ENCODE data around the gene TRAPPC8. TPM values are rescaled to one million over a fixed set of nuclear protein-coding genes. Genes with fewer than 3 reads are reported as not detected.
"Not testable (repeated sequence)": the region's sequence is repeated elsewhere in the genome, so short reads cannot be mapped to it uniquely, and the experiment has no call there.

Gene TRAPPC8
- total RNA-seq, 6 experiments from 2014 or later: 25.7 to 37.3 (median 29.5) TPM

DNA sequence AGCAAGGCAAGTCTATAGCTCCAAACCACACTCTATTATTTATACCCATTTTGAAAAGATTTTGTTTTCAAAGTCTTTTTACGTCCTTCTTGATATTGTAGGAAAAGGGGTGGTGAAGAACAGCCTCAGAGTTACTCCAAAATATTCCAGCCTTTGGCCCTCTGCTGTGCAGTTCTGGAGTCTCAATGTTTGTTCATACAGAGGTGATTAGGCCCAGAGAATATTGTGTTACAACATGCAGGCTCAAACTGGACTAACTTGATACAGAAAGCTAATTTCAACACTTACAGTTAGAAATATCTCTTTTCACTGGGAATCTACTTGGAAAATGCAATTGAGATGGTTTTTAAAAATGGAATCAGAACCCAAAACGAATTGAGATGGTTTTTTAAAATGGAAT, 141.8 kb downstream of the TRAPPC8 start:
- Histone ChIP-seq H3K4me1 (peaks cover 0 to 24% (median 5%) of the 10 kb centered on the region in 4 donors), H3K27me3 (no peaks in the 10 kb centered on the region), H3K27ac (peak overlapping the region in 2 of 3 donors; percentile 45 to 56), H3K4me3 (no peak overlapping the region), H3K9me3 (no peaks in the 10 kb centered on the region), H3K36me3 (no peaks in the 10 kb centered on the region)
- intact Hi-C loops (cut with DNase I): loop anchor here in 1 of 2 donors (10.0 kb wide), 1 partner anchor 56 kb away; no protein-coding TSS in a partner anchor
- WGBS (ENCODE audit: insufficient coverage, low coverage, low lambda C conversion rate, missing lambda C conversion rate): 31% methylated on average over 2 of the region's 2 CpGs
- peak; percentile 93 to 96 (median 94) for ATAC-seq
- DNase-seq: no peak
- no peak for TF ChIP-seq POLR2A (IDR thresholded peaks at IDR 0.05)
- TF ChIP-seq, protein P1, sequence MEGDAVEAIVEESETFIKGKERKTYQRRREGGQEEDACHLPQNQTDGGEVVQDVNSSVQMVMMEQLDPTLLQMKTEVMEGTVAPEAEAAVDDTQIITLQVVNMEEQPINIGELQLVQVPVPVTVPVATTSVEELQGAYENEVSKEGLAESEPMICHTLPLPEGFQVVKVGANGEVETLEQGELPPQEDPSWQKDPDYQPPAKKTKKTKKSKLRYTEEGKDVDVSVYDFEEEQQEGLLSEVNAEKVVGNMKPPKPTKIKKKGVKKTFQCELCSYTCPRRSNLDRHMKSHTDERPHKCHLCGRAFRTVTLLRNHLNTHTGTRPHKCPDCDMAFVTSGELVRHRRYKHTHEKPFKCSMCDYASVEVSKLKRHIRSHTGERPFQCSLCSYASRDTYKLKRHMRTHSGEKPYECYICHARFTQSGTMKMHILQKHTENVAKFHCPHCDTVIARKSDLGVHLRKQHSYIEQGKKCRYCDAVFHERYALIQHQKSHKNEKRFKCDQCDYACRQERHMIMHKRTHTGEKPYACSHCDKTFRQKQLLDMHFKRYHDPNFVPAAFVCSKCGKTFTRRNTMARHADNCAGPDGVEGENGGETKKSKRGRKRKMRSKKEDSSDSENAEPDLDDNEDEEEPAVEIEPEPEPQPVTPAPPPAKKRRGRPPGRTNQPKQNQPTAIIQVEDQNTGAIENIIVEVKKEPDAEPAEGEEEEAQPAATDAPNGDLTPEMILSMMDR (IDR thresholded peaks at IDR 0.05): peak in 1 of 4 donors; percentile 13

DNA sequence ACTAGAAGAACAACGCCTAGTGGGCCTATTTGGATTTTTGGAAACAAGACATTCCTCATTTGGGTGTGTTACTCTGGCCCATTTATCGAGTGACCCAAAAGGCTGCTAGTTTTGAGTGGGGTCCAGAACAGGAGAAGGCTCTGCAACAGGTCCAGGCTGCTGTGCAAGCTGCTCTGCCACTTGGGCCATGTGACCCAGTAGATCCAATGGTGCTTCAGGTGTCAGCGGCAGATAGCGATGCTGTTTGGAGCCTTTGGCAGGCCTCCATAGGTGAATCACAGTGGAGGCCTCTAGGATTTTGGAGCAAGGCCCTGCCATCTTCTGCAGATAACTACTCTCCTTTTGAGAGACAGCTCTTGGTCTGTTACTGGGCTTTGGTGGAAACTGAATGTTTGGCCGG, 143.7 kb downstream of the TRAPPC8 start:
- DNase-seq; intact Hi-C loops (cut with DNase I); H3K9me3 ChIP-seq; H3K4me3 ChIP-seq; H3K27me3 ChIP-seq; H3K36me3 ChIP-seq; ATAC-seq: not testable (repeated sequence)
- no CpG with 5 or more reads among the region's 5 CpGs for WGBS (ENCODE audit: insufficient coverage, low coverage, low lambda C conversion rate, missing lambda C conversion rate)
- Histone ChIP-seq H3K4me1 (peaks cover 0 to 24% (median 5%) of the 10 kb centered on the region in 4 donors), H3K27ac (peak overlapping the region in 1 of 3 donors; percentile 66)

DNA sequence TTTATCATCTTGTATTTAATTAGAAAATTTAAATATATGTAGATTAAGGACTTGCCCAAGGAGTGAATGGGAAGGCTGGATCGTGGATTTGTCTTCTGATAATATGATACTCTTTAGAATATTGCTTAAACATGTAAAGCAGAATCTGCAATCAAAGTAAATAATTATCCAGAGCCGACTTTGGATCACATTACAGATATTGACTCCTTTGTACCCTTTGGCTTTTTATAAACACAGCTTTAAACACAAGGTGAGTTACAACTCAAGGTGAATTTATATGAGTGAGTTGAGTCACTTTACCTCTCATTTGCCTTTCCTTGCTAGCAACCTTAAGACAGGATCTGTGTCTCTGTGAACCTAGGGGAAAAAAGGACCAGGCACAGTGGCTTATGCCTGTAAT, 144.5 kb downstream of the TRAPPC8 start:
- H3K27ac ChIP-seq: peak overlapping the region in 2 of 3 donors; percentile 35 to 66

DNA sequence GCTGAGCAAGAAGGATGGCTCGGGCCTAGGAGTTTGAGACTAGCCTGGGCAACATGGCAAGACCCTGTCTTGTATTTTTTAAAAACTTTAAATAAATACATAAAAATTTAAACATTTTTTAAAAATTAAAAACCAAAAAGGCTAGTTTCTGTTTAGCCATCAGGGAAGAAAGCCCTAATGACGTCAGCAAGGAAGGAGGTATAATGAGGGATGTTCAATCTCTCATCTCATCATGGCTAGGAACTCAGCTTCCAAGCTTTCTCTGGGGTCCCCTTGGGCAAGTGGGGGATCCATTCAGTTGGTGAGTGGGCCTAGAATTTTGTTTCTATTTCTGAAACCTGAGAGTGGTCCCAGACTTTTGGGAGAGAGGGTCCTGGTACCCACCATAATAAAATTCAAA, 147.2 kb downstream of the TRAPPC8 start:
- 82% methylated on average over 2 of the region's 2 CpGs for WGBS (ENCODE audit: insufficient coverage, low coverage, low lambda C conversion rate, missing lambda C conversion rate)
- intact Hi-C loops (cut with DNase I): no loop called here
- H3K9me3 ChIP-seq: no peaks in the 10 kb centered on the region
- TF ChIP-seq, protein P1 (IDR thresholded peaks at IDR 0.05): no peak
- no peak for TF ChIP-seq POLR2A (IDR thresholded peaks at IDR 0.05)
- peaks cover 0 to 38% (median 12%) of the 10 kb centered on the region in 4 donors for H3K4me1 ChIP-seq
- no peaks in the 10 kb centered on the region for H3K36me3 ChIP-seq
- no peak for DNase-seq
- H3K27ac ChIP-seq: no peak overlapping the region
- no peak overlapping the region for H3K4me3 ChIP-seq
- no peaks in the 10 kb centered on the region for H3K27me3 ChIP-seq
- no peak for ATAC-seq

More for the DNA sequence above, 144.5 kb downstream of the TRAPPC8 start:
- DNase-seq: no peak
- WGBS (ENCODE audit: insufficient coverage, low coverage, low lambda C conversion rate, missing lambda C conversion rate): 28% methylated on average over 2 of the region's 2 CpGs
- peaks cover 0 to 24% (median 5%) of the 10 kb centered on the region in 4 donors for H3K4me1 ChIP-seq
- TF ChIP-seq, protein P1 (IDR thresholded peaks at IDR 0.05): no peak
- no peak for TF ChIP-seq POLR2A (IDR thresholded peaks at IDR 0.05)
- H3K27me3 ChIP-seq: no peaks in the 10 kb centered on the region
- H3K4me3 ChIP-seq: no peak overlapping the region
- intact Hi-C loops (cut with DNase I): no loop called here
- H3K36me3 ChIP-seq: no peaks in the 10 kb centered on the region
- H3K9me3 ChIP-seq: no peaks in the 10 kb centered on the region
- ATAC-seq: peak; percentile 65 to 79 (median 76)

DNA sequence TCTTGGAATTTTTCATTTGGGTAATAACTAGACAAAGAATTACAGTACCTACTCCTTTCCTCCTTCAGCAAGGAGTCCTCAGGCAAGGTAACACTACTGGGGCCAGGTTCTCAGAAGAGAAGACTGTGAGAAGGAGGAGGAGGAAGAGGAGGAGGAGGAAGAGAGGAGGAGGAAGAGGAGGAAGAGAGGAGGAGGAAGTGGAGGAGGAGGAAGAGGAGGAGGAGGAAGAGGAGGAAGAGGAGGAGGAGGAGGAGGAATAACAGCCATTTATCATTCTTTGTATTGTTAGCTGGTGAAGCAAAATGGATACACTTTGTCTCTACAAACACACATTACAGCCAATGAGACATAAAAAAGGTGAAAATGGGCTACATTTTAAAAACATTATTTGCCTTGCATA, 149.4 kb downstream of the TRAPPC8 start:
- ATAC-seq (no peak), DNase-seq (no peak)
- TF ChIP-seq, protein P1 (IDR thresholded peaks at IDR 0.05): no peak
- no peak for TF ChIP-seq POLR2A (IDR thresholded peaks at IDR 0.05)
- Histone ChIP-seq H3K27me3 (no peaks in the 10 kb centered on the region), H3K36me3 (no peaks in the 10 kb centered on the region), H3K9me3 (no peaks in the 10 kb centered on the region), H3K27ac (peak overlapping the region in 1 of 3 donors; percentile 69), H3K4me3 (no peak overlapping the region), H3K4me1 (peaks cover 0 to 31% (median 11%) of the 10 kb centered on the region in 4 donors)
- intact Hi-C loops (cut with DNase I): no loop called here
